ENCODE results near the gene CRACDL. TPM values are rescaled to one million over a fixed set of nuclear protein-coding genes. Genes with fewer than 3 reads are reported as not detected.

CRACDL gene
- polyA plus RNA-seq, 1 donor (not counting 4 experiments of a cell fraction or from before 2014, with no cell fraction given), result 1.6 TPM

- H3K9me1 ChIP-seq (ENCODE audit: control insufficient read depth, extremely low read depth, insufficient read depth, low read length), result no peaks in the 10 kb centered on the region
- H3K4me1 ChIP-seq (ENCODE audit: control insufficient read depth, extremely low read depth, insufficient read depth, low read length), result no peaks in the 10 kb centered on the region
- no peak overlapping the region for H3K9ac ChIP-seq (ENCODE audit: control insufficient read depth, extremely low read depth, insufficient read depth, low read length)
- no peak for FAIRE-seq
- no peaks in the 10 kb centered on the region for H3K36me3 ChIP-seq (ENCODE audit: control insufficient read depth in 2 of 2, extremely low read depth in 1 of 2, insufficient read depth in 2 of 2, low read length in 2 of 2)
- H3K79me2 ChIP-seq (ENCODE audit: control insufficient read depth, insufficient read depth, low read length), result no peaks in the 10 kb centered on the region
- H3K9me3 ChIP-seq (ENCODE audit: control insufficient read depth, low read depth, low read length), result no peaks in the 10 kb centered on the region
- no peak overlapping the region for H3K4me2 ChIP-seq (ENCODE audit: control insufficient read depth, extremely low read depth, insufficient read depth, low read depth, low read length)
- no peak overlapping the region for H3K4me3 ChIP-seq (ENCODE audit: control insufficient read depth in 2 of 3, extremely low read depth in 1 of 3, insufficient read depth in 2 of 3, low read depth in 1 of 3, low read length in 3 of 3)
- no peaks in the 10 kb centered on the region for H3K27me3 ChIP-seq (ENCODE audit: control insufficient read depth, extremely low read depth, insufficient read depth, low read length)
- H4K20me1 ChIP-seq (ENCODE audit: control insufficient read depth, extremely low read depth, insufficient read depth, low read length), result no peaks in the 10 kb centered on the region
- no peak overlapping the region for H3K27ac ChIP-seq (ENCODE audit: control insufficient read depth, insufficient read depth, low read length)
- TF ChIP-seq EZH2 (IDR thresholded peaks at IDR 0.05; ENCODE audit: low read length) (no peak), CTCF (optimal IDR thresholded peaks at IDR 0.05 in 1 of 3, IDR thresholded peaks at IDR 0.05 in 1 of 3, conservative IDR thresholded peaks at IDR 0.05 in 1 of 3; ENCODE audit: extremely low read depth in 1 of 3, insufficient read depth in 2 of 3, low read length in 3 of 3) (no peak)
- no peak overlapping the region for H2AFZ ChIP-seq (ENCODE audit: control insufficient read depth, low read length)
- dilution Hi-C loops (cut with MboI; ENCODE audit: extremely low pct_ligation_motif_present, low sequenced_read_pairs), result no loop called here
- DNase-seq (ENCODE audit: low read depth, low spot score), result no peak
Measured at GRCh38 chr2:98894331-98895000, 41.6 kb downstream of the CRACDL start.

- FAIRE-seq (no peak), DNase-seq (ENCODE audit: low read depth, low spot score) (no peak)
- no peaks in the 10 kb centered on the region for H3K79me2 ChIP-seq (ENCODE audit: control insufficient read depth, insufficient read depth, low read length)
- no peak overlapping the region for H3K4me3 ChIP-seq (ENCODE audit: control insufficient read depth in 2 of 3, extremely low read depth in 1 of 3, insufficient read depth in 2 of 3, low read depth in 1 of 3, low read length in 3 of 3)
- no peaks in the 10 kb centered on the region for H3K27me3 ChIP-seq (ENCODE audit: control insufficient read depth, extremely low read depth, insufficient read depth, low read length)
- TF ChIP-seq CTCF (optimal IDR thresholded peaks at IDR 0.05 in 1 of 3, IDR thresholded peaks at IDR 0.05 in 1 of 3, conservative IDR thresholded peaks at IDR 0.05 in 1 of 3; ENCODE audit: extremely low read depth in 1 of 3, insufficient read depth in 2 of 3, low read length in 3 of 3) (no peak), EZH2 (IDR thresholded peaks at IDR 0.05; ENCODE audit: low read length) (no peak)
- no peak overlapping the region for H2AFZ ChIP-seq (ENCODE audit: control insufficient read depth, low read length)
- dilution Hi-C loops (cut with MboI; ENCODE audit: extremely low pct_ligation_motif_present, low sequenced_read_pairs), result no loop called here
- no peaks in the 10 kb centered on the region for H3K9me1 ChIP-seq (ENCODE audit: control insufficient read depth, extremely low read depth, insufficient read depth, low read length)
- H4K20me1 ChIP-seq (ENCODE audit: control insufficient read depth, extremely low read depth, insufficient read depth, low read length), result no peaks in the 10 kb centered on the region
- no peaks in the 10 kb centered on the region for H3K4me1 ChIP-seq (ENCODE audit: control insufficient read depth, extremely low read depth, insufficient read depth, low read length)
- no peak overlapping the region for H3K9ac ChIP-seq (ENCODE audit: control insufficient read depth, extremely low read depth, insufficient read depth, low read length)
- no peak overlapping the region for H3K4me2 ChIP-seq (ENCODE audit: control insufficient read depth, extremely low read depth, insufficient read depth, low read depth, low read length)
- H3K9me3 ChIP-seq (ENCODE audit: control insufficient read depth, low read depth, low read length), result no peaks in the 10 kb centered on the region
- no peaks in the 10 kb centered on the region for H3K36me3 ChIP-seq (ENCODE audit: control insufficient read depth in 2 of 2, extremely low read depth in 1 of 2, insufficient read depth in 2 of 2, low read length in 2 of 2)
- no peak overlapping the region for H3K27ac ChIP-seq (ENCODE audit: control insufficient read depth, insufficient read depth, low read length)
Measured at GRCh38 chr2:98893911-98894321, 42.1 kb downstream of the CRACDL start.

All from keratinocyte (primary cell).